ENCODE measurements around the gene TIMM50.

DNA sequence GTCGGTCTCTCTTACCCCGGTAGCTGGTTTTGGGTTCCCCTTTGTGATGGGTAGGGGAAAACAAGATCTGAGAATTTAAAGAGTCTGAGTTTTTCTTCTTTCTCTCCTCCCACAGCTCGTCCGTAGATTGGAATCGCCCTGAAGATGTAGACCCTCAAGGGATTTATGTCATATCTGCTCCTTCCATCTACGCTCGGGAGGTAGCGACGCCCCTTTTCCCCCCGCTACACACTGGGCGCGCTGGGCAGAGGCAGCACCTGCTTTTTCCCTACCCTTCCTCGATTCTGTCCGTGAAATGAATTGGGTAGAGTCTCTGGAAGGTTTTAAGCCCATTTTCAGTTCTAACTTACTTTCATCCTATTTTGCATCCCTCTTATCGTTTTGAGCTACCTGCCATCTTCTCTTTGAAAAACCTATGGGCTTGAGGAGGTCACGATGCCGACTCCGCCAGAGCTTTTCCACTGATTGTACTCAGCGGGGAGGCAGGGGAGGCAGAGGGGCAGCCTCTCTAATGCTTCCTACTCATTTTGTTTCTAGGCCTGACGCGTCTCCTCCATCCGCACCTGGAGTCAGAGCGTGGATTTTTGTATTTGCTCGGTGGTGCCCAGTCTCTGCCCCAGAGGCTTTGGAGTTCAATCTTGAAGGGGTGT lies 27.2 kb downstream of the TIMM50 start:
- TF ChIP-seq, protein P1, sequence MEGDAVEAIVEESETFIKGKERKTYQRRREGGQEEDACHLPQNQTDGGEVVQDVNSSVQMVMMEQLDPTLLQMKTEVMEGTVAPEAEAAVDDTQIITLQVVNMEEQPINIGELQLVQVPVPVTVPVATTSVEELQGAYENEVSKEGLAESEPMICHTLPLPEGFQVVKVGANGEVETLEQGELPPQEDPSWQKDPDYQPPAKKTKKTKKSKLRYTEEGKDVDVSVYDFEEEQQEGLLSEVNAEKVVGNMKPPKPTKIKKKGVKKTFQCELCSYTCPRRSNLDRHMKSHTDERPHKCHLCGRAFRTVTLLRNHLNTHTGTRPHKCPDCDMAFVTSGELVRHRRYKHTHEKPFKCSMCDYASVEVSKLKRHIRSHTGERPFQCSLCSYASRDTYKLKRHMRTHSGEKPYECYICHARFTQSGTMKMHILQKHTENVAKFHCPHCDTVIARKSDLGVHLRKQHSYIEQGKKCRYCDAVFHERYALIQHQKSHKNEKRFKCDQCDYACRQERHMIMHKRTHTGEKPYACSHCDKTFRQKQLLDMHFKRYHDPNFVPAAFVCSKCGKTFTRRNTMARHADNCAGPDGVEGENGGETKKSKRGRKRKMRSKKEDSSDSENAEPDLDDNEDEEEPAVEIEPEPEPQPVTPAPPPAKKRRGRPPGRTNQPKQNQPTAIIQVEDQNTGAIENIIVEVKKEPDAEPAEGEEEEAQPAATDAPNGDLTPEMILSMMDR (IDR thresholded peaks at IDR 0.05), result no peak
- TF ChIP-seq POLR2A (IDR thresholded peaks at IDR 0.05), result no peak

Measured in esophagus squamous epithelium (tissue), 4 donors.